ACC112 (cell line): ENCODE measurements around the gene PLCB3.
A peak's percentile ranks its signal among the peaks of the same experiment; 100 is the strongest.

Source experiments
- H2AFZ ChIP-seq: fragments of 200-600 bp; sonication (generic); one replicate; pipeline ENCODE4 v1.6.0; 2017; ENCODE audit warnings: antibody characterized with exemption, low read length; ENCODE audit not compliant: unreplicated experiment
- H3K27ac ChIP-seq: fragments of 200-600 bp; sonication (generic); 2 replicates; pipeline ENCODE4 v1.5.1; 2014; ENCODE audit warnings: low read depth, mild to moderate bottlenecking, antibody characterized with exemption, low read length, moderate library complexity
- H3K27me3 ChIP-seq: fragments of 200-600 bp; sonication (generic); 2 replicates; pipeline ENCODE4 v1.6.1; 2014; ENCODE audit warnings: mild to moderate bottlenecking, antibody characterized with exemption, low read length, moderate library complexity, mixed read lengths; ENCODE audit not compliant: insufficient read depth
- H3K36me3 ChIP-seq: fragments of 200-600 bp; sonication (generic); 2 replicates; pipeline ENCODE4 v1.6.1; 2016; ENCODE audit warnings: mild to moderate bottlenecking, antibody characterized with exemption, low read length, moderate library complexity, mixed read lengths; ENCODE audit not compliant: insufficient read depth
- H3K4me1 ChIP-seq: fragments of 200-600 bp; sonication (generic); one replicate; pipeline ENCODE4 v1.6.1; 2016; ENCODE audit warnings: low read length, mixed read lengths; ENCODE audit not compliant: insufficient read depth, unreplicated experiment, control insufficient read depth
- H3K4me3 ChIP-seq: fragments of 200-600 bp; sonication (generic); 2 replicates; pipeline ENCODE4 v1.5.1; 2014; ENCODE audit warnings: mild to moderate bottlenecking, low read depth, low read length
- H3K79me2 ChIP-seq: fragments of 200-600 bp; sonication (generic); one replicate; pipeline ENCODE4 v1.6.0; 2016; ENCODE audit warnings: low read length; ENCODE audit not compliant: control insufficient read depth, unreplicated experiment, insufficient read depth

The PLCB3 gene

GRCh38 chr11:64292460-64293254 lies 41.3 kb downstream of the PLCB3 start:
- peak overlapping the region; percentile 60; the same call in 1 of the 2 replicates for H3K4me3 ChIP-seq
- no peaks in the 10 kb centered on the region for H3K79me2 ChIP-seq
- H2AFZ ChIP-seq: no peak overlapping the region
- H3K4me1 ChIP-seq: no peaks in the 10 kb centered on the region
- peaks cover 63% of the 10 kb centered on the region for H3K27me3 ChIP-seq
- H3K36me3 ChIP-seq: no peaks in the 10 kb centered on the region
- no peak overlapping the region for H3K27ac ChIP-seq

- no peaks in the 10 kb centered on the region for H3K79me2 ChIP-seq
- H3K4me1 ChIP-seq: peaks cover 1% of the 10 kb centered on the region
- H2AFZ ChIP-seq: no peak overlapping the region
- no peaks in the 10 kb centered on the region for H3K36me3 ChIP-seq
- H3K27ac ChIP-seq: no peak overlapping the region
- peaks cover 84% of the 10 kb centered on the region for H3K27me3 ChIP-seq
- no peak overlapping the region for H3K4me3 ChIP-seq
Observed at GRCh38 chr11:64294774-64295173, 43.4 kb downstream of the PLCB3 start.

- Histone ChIP-seq H3K27ac (no peak overlapping the region), H2AFZ (no peak overlapping the region), H3K36me3 (no peaks in the 10 kb centered on the region), H3K27me3 (peaks cover 89% of the 10 kb centered on the region), H3K79me2 (no peaks in the 10 kb centered on the region), H3K4me3 (no peak overlapping the region), H3K4me1 (peaks cover 5% of the 10 kb centered on the region)
Observed at GRCh38 chr11:64295760-64296159, 44.4 kb downstream of the PLCB3 start.

- H3K4me3 ChIP-seq: no peak overlapping the region
- peaks cover 85% of the 10 kb centered on the region for H3K27me3 ChIP-seq
- no peak overlapping the region for H2AFZ ChIP-seq
- H3K36me3 ChIP-seq: no peaks in the 10 kb centered on the region
- no peaks in the 10 kb centered on the region for H3K79me2 ChIP-seq
- H3K4me1 ChIP-seq: peaks cover 5% of the 10 kb centered on the region
- no peak overlapping the region for H3K27ac ChIP-seq
Observed at GRCh38 chr11:64296236-64296635, 44.9 kb downstream of the PLCB3 start.

GRCh38 chr11:64296830-64297698 lies 45.7 kb downstream of the PLCB3 start:
- Histone ChIP-seq H3K4me1 (peaks cover 5% of the 10 kb centered on the region), H3K79me2 (no peaks in the 10 kb centered on the region), H3K27ac (no peak overlapping the region), H2AFZ (no peak overlapping the region), H3K4me3 (no peak overlapping the region), H3K36me3 (no peaks in the 10 kb centered on the region), H3K27me3 (peaks cover 76% of the 10 kb centered on the region)

- H3K4me3 ChIP-seq: no peak overlapping the region
- no peaks in the 10 kb centered on the region for H3K36me3 ChIP-seq
- H2AFZ ChIP-seq: no peak overlapping the region
- peaks cover 69% of the 10 kb centered on the region for H3K27me3 ChIP-seq
- H3K27ac ChIP-seq: no peak overlapping the region
- no peaks in the 10 kb centered on the region for H3K79me2 ChIP-seq
- peaks cover 5% of the 10 kb centered on the region for H3K4me1 ChIP-seq
Observed at GRCh38 chr11:64297699-64298358, 46.5 kb downstream of the PLCB3 start.

- H2AFZ ChIP-seq: no peak overlapping the region
- H3K4me1 ChIP-seq: peaks cover 10% of the 10 kb centered on the region
- peak overlapping the region; percentile 68 for H3K4me3 ChIP-seq
- H3K79me2 ChIP-seq: no peaks in the 10 kb centered on the region
- H3K27me3 ChIP-seq: peaks cover 57% of the 10 kb centered on the region
- H3K27ac ChIP-seq: no peak overlapping the region
- H3K36me3 ChIP-seq: no peaks in the 10 kb centered on the region
Observed at GRCh38 chr11:64298966-64299846, 47.9 kb downstream of the PLCB3 start.

GRCh38 chr11:64299847-64300648 lies 48.7 kb downstream of the PLCB3 start, which contains the start of gene CATSPERZ:
TSS of gene CATSPERZ (plus strand) at chr11:64300358. CDS start at chr11:64300411, 53 bp downstream.
- peak within 1 kb of the TSS; percentile 68 for H3K4me3 ChIP-seq
- H3K27me3 ChIP-seq: peaks cover 54% of the 10 kb centered on the region
- H3K27ac ChIP-seq: no peak within 1 kb of the TSS
- no peaks in the 10 kb centered on the region for H3K36me3 ChIP-seq
- H3K4me1 ChIP-seq: peaks cover 10% of the 10 kb centered on the region
- no peaks in the 10 kb centered on the region for H3K79me2 ChIP-seq
- no peak within 1 kb of the TSS for H2AFZ ChIP-seq

GRCh38 chr11:64303109-64304031 lies 52.0 kb downstream of the PLCB3 start:
- H3K27ac ChIP-seq: no peak overlapping the region
- peaks cover 10% of the 10 kb centered on the region for H3K79me2 ChIP-seq
- H2AFZ ChIP-seq: no peak overlapping the region
- no peak overlapping the region for H3K4me3 ChIP-seq
- H3K4me1 ChIP-seq: peaks cover 19% of the 10 kb centered on the region
- H3K36me3 ChIP-seq: no peaks in the 10 kb centered on the region
- H3K27me3 ChIP-seq: peaks cover 25% of the 10 kb centered on the region
